Activated B cell treated with CpG ODN at 0.5 μM for 24 hours (primary cell): Measurements from ENCODE around the gene TMEM219. TPM values are rescaled to one million over a fixed set of nuclear protein-coding genes. Genes with fewer than 3 reads are reported as not detected.
"Not testable (repeated sequence)": the region's sequence is repeated elsewhere in the genome, so short reads cannot be mapped to it uniquely, and the experiment has no call there.

Experiments
- ATAC-seq: fragments of 200-7000 bp; cut with Tn5 transposase; one replicate; pipeline ENCODE4 v1.10.0; 2021; ENCODE audit warnings: low read depth, mild to moderate bottlenecking, moderate library complexity
- CTCF ChIA-PET: fragments of 350-600 bp; sonication (Branson Sonifier 250); formaldehyde crosslinking; loops from one replicate; lab custom pipeline; 2021; ENCODE audit warnings: antibody characterized with exemption; lab: Charles Lee
- POLR2A ChIA-PET: fragments of 350-600 bp; sonication (Branson Sonifier 250); formaldehyde crosslinking; loops from one replicate; lab custom pipeline; 2021; ENCODE audit warnings: antibody characterized with exemption; lab: Charles Lee
- DNase-seq: peaks from one replicate; pipeline ENCODE4 v3.0.0; 2022
- H3K27ac Mint-ChIP-seq: one replicate; pipeline ENCODE4 v1.8.0; 2020; ENCODE audit warnings: mixed read lengths
- H3K27me3 Mint-ChIP-seq: one replicate; pipeline ENCODE4 v1.8.0; 2021; ENCODE audit warnings: mixed read lengths
- H3K36me3 Mint-ChIP-seq: one replicate; pipeline ENCODE4 v1.8.0; 2021; ENCODE audit warnings: low read depth, mixed read lengths
- H3K4me1 Mint-ChIP-seq: one replicate; pipeline ENCODE4 v1.8.0; 2021; ENCODE audit warnings: mixed read lengths
- H3K4me3 Mint-ChIP-seq: one replicate; pipeline ENCODE4 v1.8.0; 2020; ENCODE audit warnings: mild to moderate bottlenecking, mixed read lengths
- H3K9me3 Mint-ChIP-seq: one replicate; pipeline ENCODE4 v1.8.0; 2020; ENCODE audit warnings: mixed read lengths
- intact Hi-C: fragments of 100-400 bp; cut with micrococcal nuclease; formaldehyde crosslinking; loops from one replicate; pipeline ENCODE4 v1.15.1; 2024
- total RNA-seq: library from RNA; stranded (reverse); gene quantifications from 2 replicates; pipeline ENCODE4 v1.2.3, GENCODE V29; 2022
- TF ChIP-seq, protein P1 (sequence below): fragments of 200-600 bp; IDR thresholded peaks from one replicate; pipeline ENCODE4 v1.8.0; 2022; ENCODE audit warnings: antibody characterized with exemption, mild to moderate bottlenecking

The TMEM219 gene
- total RNA-seq, 1 donor from 2014 or later: 50.3 TPM

DNA sequence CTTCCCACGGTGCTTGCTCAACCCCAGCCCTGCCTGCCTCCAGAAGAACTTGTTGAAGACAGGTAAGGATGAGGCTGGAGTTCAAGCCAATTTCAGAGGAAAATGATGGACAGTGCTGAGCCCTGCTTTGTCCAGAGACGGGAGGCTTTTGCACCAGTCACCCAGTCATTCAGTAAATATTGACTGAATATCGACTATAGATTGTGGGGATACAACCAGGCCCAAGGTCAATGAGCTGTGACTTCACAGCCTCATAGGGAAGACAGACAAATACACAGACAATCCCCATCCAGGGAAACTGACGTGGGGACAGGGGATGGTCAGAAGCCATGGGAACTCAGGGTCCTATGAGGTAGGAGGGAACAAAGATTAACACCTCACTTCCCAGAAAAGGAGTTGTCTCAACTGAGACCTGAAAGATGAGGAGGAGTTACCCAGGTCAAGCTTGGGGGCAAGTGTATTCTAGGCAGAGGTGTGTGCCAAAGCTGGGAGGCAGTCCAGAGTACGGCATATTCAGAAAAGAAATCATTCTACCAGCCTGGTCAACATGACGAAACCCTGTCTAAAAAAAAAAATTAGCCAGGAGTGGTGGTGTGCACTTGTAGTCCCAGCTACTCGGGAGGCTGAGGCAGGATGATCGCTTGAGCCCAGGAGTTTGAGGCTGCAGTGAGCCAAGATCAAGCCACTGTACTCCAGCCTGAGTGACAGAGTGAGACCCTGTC, 54.8 kb downstream of the TMEM219 start:
- DNase-seq: no peak
- ChIA-PET POLR2A (no interaction called here), CTCF (no interaction called here)
- no peak for ATAC-seq
- Mint-ChIP-seq H3K4me1 (peaks cover 15% of the 10 kb centered on the region), H3K27me3 (peaks cover 9% of the 10 kb centered on the region), H3K36me3 (no peaks in the 10 kb centered on the region), H3K9me3 (no peaks in the 10 kb centered on the region), H3K4me3 (no peak overlapping the region), H3K27ac (no peak overlapping the region)
- TF ChIP-seq, protein P1, sequence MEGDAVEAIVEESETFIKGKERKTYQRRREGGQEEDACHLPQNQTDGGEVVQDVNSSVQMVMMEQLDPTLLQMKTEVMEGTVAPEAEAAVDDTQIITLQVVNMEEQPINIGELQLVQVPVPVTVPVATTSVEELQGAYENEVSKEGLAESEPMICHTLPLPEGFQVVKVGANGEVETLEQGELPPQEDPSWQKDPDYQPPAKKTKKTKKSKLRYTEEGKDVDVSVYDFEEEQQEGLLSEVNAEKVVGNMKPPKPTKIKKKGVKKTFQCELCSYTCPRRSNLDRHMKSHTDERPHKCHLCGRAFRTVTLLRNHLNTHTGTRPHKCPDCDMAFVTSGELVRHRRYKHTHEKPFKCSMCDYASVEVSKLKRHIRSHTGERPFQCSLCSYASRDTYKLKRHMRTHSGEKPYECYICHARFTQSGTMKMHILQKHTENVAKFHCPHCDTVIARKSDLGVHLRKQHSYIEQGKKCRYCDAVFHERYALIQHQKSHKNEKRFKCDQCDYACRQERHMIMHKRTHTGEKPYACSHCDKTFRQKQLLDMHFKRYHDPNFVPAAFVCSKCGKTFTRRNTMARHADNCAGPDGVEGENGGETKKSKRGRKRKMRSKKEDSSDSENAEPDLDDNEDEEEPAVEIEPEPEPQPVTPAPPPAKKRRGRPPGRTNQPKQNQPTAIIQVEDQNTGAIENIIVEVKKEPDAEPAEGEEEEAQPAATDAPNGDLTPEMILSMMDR: no peak
- intact Hi-C loops: no loop called here

- Mint-ChIP-seq H3K4me3 (no peak overlapping the region), H3K27ac (no peak overlapping the region), H3K9me3 (no peaks in the 10 kb centered on the region), H3K4me1 (peaks cover 11% of the 10 kb centered on the region), H3K27me3 (peaks cover 4% of the 10 kb centered on the region), H3K36me3 (no peaks in the 10 kb centered on the region)
- ATAC-seq (no peak), DNase-seq (no peak)
- ChIA-PET CTCF (no interaction called here), POLR2A (no interaction called here)
- intact Hi-C loops: no loop called here
- TF ChIP-seq, protein P1: no peak
Measured at GRCh38 chr16:30017277-30017656, 55.4 kb downstream of the TMEM219 start.

- H3K36me3 Mint-ChIP-seq, H3K27me3 Mint-ChIP-seq, ATAC-seq, DNase-seq, intact Hi-C loops, H3K4me3 Mint-ChIP-seq, H3K27ac Mint-ChIP-seq, H3K9me3 Mint-ChIP-seq, CTCF ChIA-PET: not testable (repeated sequence)
- POLR2A ChIA-PET: interaction anchor here (0.7 kb wide), 1 partner anchor 43 kb away, joined by 3 read pairs; no protein-coding TSS in a partner anchor
- peaks cover 11% of the 10 kb centered on the region for H3K4me1 Mint-ChIP-seq
Measured at GRCh38 chr16:30017937-30018336, 56.1 kb downstream of the TMEM219 start.

- Mint-ChIP-seq H3K9me3 (no peaks in the 10 kb centered on the region), H3K27ac (no peak overlapping the region), H3K27me3 (no peaks in the 10 kb centered on the region), H3K36me3 (no peaks in the 10 kb centered on the region), H3K4me3 (no peak overlapping the region), H3K4me1 (peaks cover 11% of the 10 kb centered on the region)
- ChIA-PET CTCF (interaction anchor here (1.0 kb wide), 1 partner anchor 327 kb away, joined by 3 read pairs; no protein-coding TSS in a partner anchor), POLR2A (interaction anchor here (0.9 kb wide), 1 partner anchor 328 kb away, joined by 3 read pairs; no protein-coding TSS in a partner anchor)
- intact Hi-C loops: no loop called here
- ATAC-seq: no peak
- TF ChIP-seq, protein P1: no peak
- no peak for DNase-seq
Measured at GRCh38 chr16:30018731-30019158, 56.9 kb downstream of the TMEM219 start.

Other genes starting within 250 kb of the TMEM219 start
- gene C16orf54, start 216.1 kb upstream of the TMEM219 start, total RNA-seq: 20.4 and 22.5 TPM in 2 replicates
- not detected in 2 replicates for gene ZG16, start 183.8 kb upstream of the TMEM219 start, total RNA-seq
- gene KIF22, start 171.3 kb upstream of the TMEM219 start, total RNA-seq: 33.1 and 40.1 TPM in 2 replicates
- 172 and 187 TPM in 2 replicates for gene MAZ, start 155.6 kb upstream of the TMEM219 start, total RNA-seq
- 0.11 and 0.54 TPM in 2 replicates for gene PRRT2, start 149.9 kb upstream of the TMEM219 start, total RNA-seq
- 18.6 and 20.3 TPM in 2 replicates for gene PAGR1, start 145.9 kb upstream of the TMEM219 start, total RNA-seq
- gene MVP, start 141.6 kb upstream of the TMEM219 start, total RNA-seq: 177 and 179 TPM in 2 replicates
- 28.7 and 29.8 TPM in 2 replicates for gene CDIPT, start 98.9 kb upstream of the TMEM219 start, total RNA-seq
- gene SEZ6L2, start 62.5 kb upstream of the TMEM219 start, total RNA-seq: not detected in 2 replicates
- 0.12 TPM in 1 of 2 replicates, not detected in the other for gene ASPHD1, start 61.6 kb upstream of the TMEM219 start, total RNA-seq
- gene KCTD13, start 35.9 kb upstream of the TMEM219 start, total RNA-seq: 37.5 and 44.4 TPM in 2 replicates
- gene TAOK2, start 11.8 kb downstream of the TMEM219 start, total RNA-seq: 30.5 and 36.1 TPM in 2 replicates
- 10.5 and 14.2 TPM in 2 replicates for gene HIRIP3, start 33.5 kb downstream of the TMEM219 start, total RNA-seq
- gene INO80E, start 34.2 kb downstream of the TMEM219 start, total RNA-seq: 83.5 and 93.6 TPM in 2 replicates
- not detected in 2 replicates for gene DOC2A, start 48.9 kb downstream of the TMEM219 start, total RNA-seq
- not detected in 2 replicates for gene C16orf92, start 61.1 kb downstream of the TMEM219 start, total RNA-seq
- gene TLCD3B, start 69.2 kb downstream of the TMEM219 start, total RNA-seq: not detected in 2 replicates
- 611 and 613 TPM in 2 replicates for gene ALDOA, start 103.7 kb downstream of the TMEM219 start, total RNA-seq
- gene PPP4C, start 113.9 kb downstream of the TMEM219 start, total RNA-seq: 124 and 131 TPM in 2 replicates
- 2.3 TPM in 2 replicates for gene TBX6, start 129.8 kb downstream of the TMEM219 start, total RNA-seq
- 75.8 and 77.8 TPM in 2 replicates for gene YPEL3, start 134.1 kb downstream of the TMEM219 start, total RNA-seq
- gene GDPD3, start 151.5 kb downstream of the TMEM219 start, total RNA-seq: 4.9 and 6.1 TPM in 2 replicates
- 37.2 and 45.6 TPM in 2 replicates for gene MAPK3, start 161.1 kb downstream of the TMEM219 start, total RNA-seq
- gene CORO1A, start 221.5 kb downstream of the TMEM219 start, total RNA-seq: 1,030 and 1,060 TPM in 2 replicates
- gene BOLA2B, start 231.6 kb downstream of the TMEM219 start, total RNA-seq: 145 and 174 TPM in 2 replicates
- gene SLX1A, start 231.8 kb downstream of the TMEM219 start, total RNA-seq: 54.2 and 77.0 TPM in 2 replicates
- 15.7 and 23.3 TPM in 2 replicates for gene SULT1A3, start 237.2 kb downstream of the TMEM219 start, total RNA-seq